Mesenchymal stem cell (in vitro differentiated cells and primary cell): Measurements from ENCODE around the gene TSFM. TPM values are rescaled to one million over a fixed set of nuclear protein-coding genes. Genes with fewer than 3 reads are reported as not detected.
A peak's percentile ranks its signal among the peaks of the same experiment; 100 is the strongest.

ENCODE experiments used
- small RNA-seq: library from polyadenylated mRNA; stranded (forward); fragments of <200 nt; extraction: miRNeasy Mini kit (QIAGEN cat#:217004); gene quantifications from one replicate; pipeline ENCODE3, GENCODE V24; 2013; ENCODE audit warnings: low read depth

TSFM gene

Small RNA genes lying within 50 kb of the gene (small RNA-seq; reads per million reads assigned to genes)
- gene MIR26A2: 108 reads per million, percentile 93 among the genes with 10 or more reads in this experiment
- gene RNU6-1083P: not detected
